Endodermal cell (in vitro differentiated cells): ENCODE data around the gene SLC16A9. TPM values are rescaled to one million over a fixed set of nuclear protein-coding genes. Genes with fewer than 3 reads are reported as not detected.
A peak's percentile ranks its signal among the peaks of the same experiment; 100 is the strongest.

ENCODE experiments used
- DNase-seq: peaks from one replicate; pipeline ENCODE4 v3.0.0-alpha.2; 2017
- H3K27ac ChIP-seq: 2 replicates; pipeline ENCODE4 v1.5.1; 2013; ENCODE audit warnings: mild to moderate bottlenecking, low read depth, low read length, moderate library complexity
- H3K27me3 ChIP-seq: 2 replicates; pipeline ENCODE4 v1.6.1; 2013; ENCODE audit warnings: mild to moderate bottlenecking, low read length, moderate library complexity; ENCODE audit not compliant: insufficient read depth, control insufficient read depth, poor library complexity, severe bottlenecking
- H3K36me3 ChIP-seq: 2 replicates; pipeline ENCODE4 v1.7.0; 2013; ENCODE audit warnings: mild to moderate bottlenecking, low read length, moderate library complexity; ENCODE audit not compliant: control insufficient read depth, insufficient read depth
- H3K4me1 ChIP-seq: one replicate; pipeline ENCODE4 v1.7.0; 2013; ENCODE audit warnings: low read length; ENCODE audit not compliant: control insufficient read depth, insufficient read depth
- H3K4me3 ChIP-seq: 2 replicates; pipeline ENCODE4 v1.5.1; 2013; ENCODE audit warnings: mild to moderate bottlenecking, low read length, moderate library complexity
- H3K9ac ChIP-seq: 2 replicates; pipeline ENCODE4 v1.6.1; 2013; ENCODE audit warnings: mild to moderate bottlenecking, low read length, moderate library complexity; ENCODE audit not compliant: poor library complexity, severe bottlenecking; ENCODE audit errors: extremely low read depth
- H3K9me3 ChIP-seq: 2 replicates; pipeline ENCODE4 v1.6.1; 2013; ENCODE audit warnings: mild to moderate bottlenecking, low read length, moderate library complexity; ENCODE audit not compliant: control insufficient read depth
- H3K27ac Mint-ChIP-seq: 2 replicates; pipeline ENCODE4 v1.8.0; 2020; ENCODE audit warnings: mixed read lengths
- H3K27me3 Mint-ChIP-seq: 2 replicates; pipeline ENCODE4 v1.8.0; 2021; ENCODE audit warnings: mild to moderate bottlenecking, mixed read lengths; ENCODE audit not compliant: insufficient read depth
- H3K36me3 Mint-ChIP-seq: 2 replicates; pipeline ENCODE4 v1.8.0; 2020; ENCODE audit warnings: low read depth, mixed read lengths
- H3K4me1 Mint-ChIP-seq: 2 replicates; pipeline ENCODE4 v1.8.0; 2020; ENCODE audit warnings: mixed read lengths
- H3K4me3 Mint-ChIP-seq: 2 replicates; pipeline ENCODE4 v1.8.0; 2020; ENCODE audit warnings: mild to moderate bottlenecking, moderate library complexity, mixed read lengths
- H3K9me3 Mint-ChIP-seq: 2 replicates; pipeline ENCODE4 v1.8.0; 2020; ENCODE audit warnings: mild to moderate bottlenecking, mixed read lengths
- WGBS, 2 experiments: methylation state at CpG; one replicate each; pipeline versions ENCODE4 v1.1.5 to v1.1.7; 2013; ENCODE audit warnings: missing lambda C conversion rate in 2 of 2, mixed read lengths in 1 of 2; ENCODE audit not compliant: insufficient coverage in 1 of 2, insufficient read length in 1 of 2; 5-methylcytosine and 5-hydroxymethylcytosine counted together
- total RNA-seq, 2 donors: library from RNA; stranded (reverse); fragmentation: NEBNext Ultra II Directional in 1 of 2; extraction: Animal tissue kit (Norgen Biotek cat#: 25700) in 1 of 2; gene quantifications; 2 replicates in 1 of 2; 3 replicates in 1 of 2; pipeline ENCODE4 v1.2.1, GENCODE V29; 2021
- TF ChIP-seq, protein P1 (sequence below): fragments of 200-600 bp; sonication (generic); conservative IDR thresholded peaks from 2 replicates; pipeline ENCODE4 v1.5.0; 2021; ENCODE audit warnings: antibody characterized with exemption, mild to moderate bottlenecking

Gene SLC16A9
- total RNA-seq, 2 donors from 2014 or later, result 4.9 to 19.3 TPM

DNA sequence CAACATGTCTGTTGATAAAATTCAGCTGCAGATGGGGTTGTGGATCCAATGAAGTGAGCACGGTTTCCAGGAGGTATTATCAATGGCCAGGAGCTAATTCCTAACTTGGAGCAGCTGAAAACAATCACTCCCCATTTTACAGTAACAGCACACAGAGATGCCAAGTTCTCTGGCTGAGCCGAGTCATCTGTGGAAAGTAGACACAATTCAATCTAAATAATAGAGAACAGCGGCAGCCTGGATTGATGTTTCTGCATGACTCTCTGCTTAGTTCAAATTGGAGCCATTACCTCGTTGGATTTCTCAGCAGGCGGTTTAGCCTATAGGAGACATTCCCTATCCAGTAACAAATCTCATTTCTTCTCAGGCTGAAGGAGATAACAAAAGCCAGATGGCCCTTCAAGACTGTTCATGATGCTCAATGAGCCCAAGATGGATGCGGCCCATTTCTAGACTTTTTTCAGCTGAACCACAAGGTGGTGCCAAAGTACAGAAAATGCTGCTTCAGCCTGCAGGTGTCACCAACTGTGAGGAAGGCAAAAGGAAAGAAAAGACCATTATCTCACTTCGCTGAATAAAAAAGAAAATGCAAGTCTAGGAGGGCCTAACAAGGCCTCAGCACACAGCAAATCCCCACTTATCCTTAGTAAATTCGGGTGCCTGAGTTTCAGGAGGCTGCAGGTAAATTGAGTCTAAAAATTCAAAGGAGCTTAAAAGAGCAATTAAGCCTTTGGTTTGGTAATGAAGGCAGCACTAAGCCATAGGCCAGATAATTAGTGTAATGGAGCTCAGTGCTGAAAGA is 83.7 kb downstream of the SLC16A9 start:
- H3K27me3 Mint-ChIP-seq, result peaks cover 2% of the 10 kb centered on the region
- no peak overlapping the region for H3K4me3 Mint-ChIP-seq
- Histone ChIP-seq H3K27ac (no peak overlapping the region), H3K27me3 (no peaks in the 10 kb centered on the region), H3K9ac (no peak overlapping the region), H3K4me1 (no peaks in the 10 kb centered on the region), H3K4me3 (no peak overlapping the region), H3K36me3 (no peaks in the 10 kb centered on the region), H3K9me3 (no peaks in the 10 kb centered on the region)
- H3K27ac Mint-ChIP-seq, result peak overlapping the region; percentile 67
- DNase-seq, result peak; percentile 75
- TF ChIP-seq, protein P1, sequence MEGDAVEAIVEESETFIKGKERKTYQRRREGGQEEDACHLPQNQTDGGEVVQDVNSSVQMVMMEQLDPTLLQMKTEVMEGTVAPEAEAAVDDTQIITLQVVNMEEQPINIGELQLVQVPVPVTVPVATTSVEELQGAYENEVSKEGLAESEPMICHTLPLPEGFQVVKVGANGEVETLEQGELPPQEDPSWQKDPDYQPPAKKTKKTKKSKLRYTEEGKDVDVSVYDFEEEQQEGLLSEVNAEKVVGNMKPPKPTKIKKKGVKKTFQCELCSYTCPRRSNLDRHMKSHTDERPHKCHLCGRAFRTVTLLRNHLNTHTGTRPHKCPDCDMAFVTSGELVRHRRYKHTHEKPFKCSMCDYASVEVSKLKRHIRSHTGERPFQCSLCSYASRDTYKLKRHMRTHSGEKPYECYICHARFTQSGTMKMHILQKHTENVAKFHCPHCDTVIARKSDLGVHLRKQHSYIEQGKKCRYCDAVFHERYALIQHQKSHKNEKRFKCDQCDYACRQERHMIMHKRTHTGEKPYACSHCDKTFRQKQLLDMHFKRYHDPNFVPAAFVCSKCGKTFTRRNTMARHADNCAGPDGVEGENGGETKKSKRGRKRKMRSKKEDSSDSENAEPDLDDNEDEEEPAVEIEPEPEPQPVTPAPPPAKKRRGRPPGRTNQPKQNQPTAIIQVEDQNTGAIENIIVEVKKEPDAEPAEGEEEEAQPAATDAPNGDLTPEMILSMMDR, result peak; percentile 93
- no peaks in the 10 kb centered on the region for H3K9me3 Mint-ChIP-seq
- H3K36me3 Mint-ChIP-seq, result no peaks in the 10 kb centered on the region
- H3K4me1 Mint-ChIP-seq, result peaks cover 13% of the 10 kb centered on the region
- 37 to 54% methylated on average over 5 to 8 of the region's 8 CpGs for WGBS, 2 experiments

DNA sequence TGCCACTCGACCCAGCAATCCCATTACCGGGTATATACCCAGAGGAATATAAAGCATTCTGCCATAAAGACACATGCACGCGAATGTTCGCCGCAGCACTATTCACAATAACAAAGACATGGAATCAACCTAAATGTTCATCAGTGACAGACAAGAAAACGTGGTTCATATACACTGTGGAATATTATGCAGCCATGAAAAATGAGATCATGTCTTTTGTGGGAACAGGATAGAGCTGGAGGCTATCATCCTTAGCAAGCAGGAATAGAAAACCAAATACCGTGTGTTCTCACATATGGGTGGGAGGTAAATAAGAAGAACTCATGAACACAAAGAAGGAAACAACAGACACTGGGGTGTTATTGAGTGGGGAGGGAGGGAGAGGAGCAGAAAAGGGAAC is 84.7 kb downstream of the SLC16A9 start:
- H3K27me3 Mint-ChIP-seq, result peaks cover 2% of the 10 kb centered on the region
- H3K27ac Mint-ChIP-seq, result no peak overlapping the region
- H3K4me1 ChIP-seq, result no peaks in the 10 kb centered on the region
- no peaks in the 10 kb centered on the region for H3K9me3 ChIP-seq
- no peak overlapping the region for H3K27ac ChIP-seq
- no peak overlapping the region for H3K9ac ChIP-seq
- H3K36me3 ChIP-seq, result no peaks in the 10 kb centered on the region
- no peaks in the 10 kb centered on the region for H3K9me3 Mint-ChIP-seq
- H3K36me3 Mint-ChIP-seq, result no peaks in the 10 kb centered on the region
- H3K4me1 Mint-ChIP-seq, result peaks cover 13% of the 10 kb centered on the region
- 83 to 88% methylated on average over 8 of the region's 8 CpGs for WGBS, 2 experiments
- no peak for DNase-seq
- no peak overlapping the region for H3K4me3 Mint-ChIP-seq
- no peaks in the 10 kb centered on the region for H3K27me3 ChIP-seq
- TF ChIP-seq, protein P1, result no peak
- no peak overlapping the region for H3K4me3 ChIP-seq

DNA sequence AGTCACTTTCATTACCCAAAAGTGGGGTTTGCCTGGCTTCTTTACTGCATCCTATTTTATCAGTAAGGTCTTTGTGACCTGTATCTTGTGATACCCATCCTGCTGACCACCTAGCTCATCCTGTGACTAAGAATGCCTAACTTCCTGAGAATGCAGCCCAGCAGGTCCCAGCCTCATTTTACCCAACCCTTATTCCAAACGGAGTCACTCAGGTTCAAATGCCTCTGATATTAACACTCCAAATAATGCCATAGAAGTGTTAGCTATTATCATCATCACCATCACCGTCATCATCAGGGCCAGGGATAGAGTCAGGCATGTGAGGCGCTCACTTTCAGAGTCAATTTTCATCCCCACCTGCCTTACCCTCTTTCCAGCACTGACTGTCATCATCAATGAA is 85.5 kb downstream of the SLC16A9 start:
- no peak overlapping the region for H3K4me3 Mint-ChIP-seq
- peaks cover 2% of the 10 kb centered on the region for H3K27me3 Mint-ChIP-seq
- no peaks in the 10 kb centered on the region for H3K36me3 Mint-ChIP-seq
- Histone ChIP-seq H3K4me1 (no peaks in the 10 kb centered on the region), H3K9ac (no peak overlapping the region), H3K36me3 (no peaks in the 10 kb centered on the region), H3K27me3 (no peaks in the 10 kb centered on the region), H3K27ac (no peak overlapping the region), H3K4me3 (no peak overlapping the region), H3K9me3 (no peaks in the 10 kb centered on the region)
- DNase-seq, result no peak
- 88 to 92% methylated on average over 1 to 3 of the region's 3 CpGs for WGBS, 2 experiments
- H3K4me1 Mint-ChIP-seq, result peaks cover 8% of the 10 kb centered on the region
- no peak overlapping the region for H3K27ac Mint-ChIP-seq
- H3K9me3 Mint-ChIP-seq, result no peaks in the 10 kb centered on the region
- TF ChIP-seq, protein P1, result no peak
